Measurements from ENCODE around the gene SCFD1.
"Not testable (repeated sequence)": the region's sequence is repeated elsewhere in the genome, so short reads cannot be mapped to it uniquely, and the experiment has no call there.

SCFD1 gene

GRCh38 chr14:30678926-30679431 lies 56.9 kb downstream of the SCFD1 start:
- no peak for DNase-seq (ENCODE audit: low read depth)

- no peak for DNase-seq (ENCODE audit: low read depth)
Observed at GRCh38 chr14:30680036-30680435, 57.9 kb downstream of the SCFD1 start.

GRCh38 chr14:30680776-30681175 lies 58.7 kb downstream of the SCFD1 start:
- not testable (repeated sequence) for DNase-seq (ENCODE audit: low read depth)

- DNase-seq (ENCODE audit: low read depth): no peak
Observed at GRCh38 chr14:30681752-30682355, 59.7 kb downstream of the SCFD1 start.

- peak; percentile 5 for DNase-seq (ENCODE audit: low read depth)
Observed at GRCh38 chr14:30690487-30691355, 68.6 kb downstream of the SCFD1 start.

- no peak for DNase-seq (ENCODE audit: low read depth)
Observed at GRCh38 chr14:30691751-30692398, 69.8 kb downstream of the SCFD1 start.

GRCh38 chr14:30692669-30693068 lies 70.5 kb downstream of the SCFD1 start:
- no peak for DNase-seq (ENCODE audit: low read depth)

GRCh38 chr14:30698463-30698862 lies 76.3 kb downstream of the SCFD1 start:
- no peak for DNase-seq (ENCODE audit: low read depth)

- no peak for DNase-seq (ENCODE audit: low read depth)
Observed at GRCh38 chr14:30706704-30707103, 84.6 kb downstream of the SCFD1 start.

- DNase-seq (ENCODE audit: low read depth): no peak
Observed at GRCh38 chr14:30708157-30708556, 86.0 kb downstream of the SCFD1 start.

- DNase-seq (ENCODE audit: low read depth): no peak
Observed at GRCh38 chr14:30709201-30709600, 87.1 kb downstream of the SCFD1 start.

- DNase-seq (ENCODE audit: low read depth): no peak
Observed at GRCh38 chr14:30710876-30711275, 88.8 kb downstream of the SCFD1 start.

- no peak for DNase-seq (ENCODE audit: low read depth)
Observed at GRCh38 chr14:30719137-30719536, 97.0 kb downstream of the SCFD1 start.

- DNase-seq (ENCODE audit: low read depth): no peak
Observed at GRCh38 chr14:30725763-30726162, 103.6 kb downstream of the SCFD1 start.

GRCh38 chr14:30728471-30728870 lies 106.4 kb downstream of the SCFD1 start:
- no peak for DNase-seq (ENCODE audit: low read depth)

GRCh38 chr14:30737916-30738315 lies 115.8 kb downstream of the SCFD1 start:
- no peak for DNase-seq (ENCODE audit: low read depth)

- DNase-seq (ENCODE audit: low read depth): no peak
Observed at GRCh38 chr14:30738978-30739377, 116.9 kb downstream of the SCFD1 start.

GRCh38 chr14:30748343-30748742 lies 126.2 kb downstream of the SCFD1 start:
- no peak for DNase-seq (ENCODE audit: low read depth)

- no peak for DNase-seq (ENCODE audit: low read depth)
Observed at GRCh38 chr14:30751646-30752416, 129.7 kb downstream of the SCFD1 start.

- DNase-seq (ENCODE audit: low read depth): no peak
Observed at GRCh38 chr14:30753452-30753851, 131.3 kb downstream of the SCFD1 start.

- DNase-seq (ENCODE audit: low read depth): no peak
Observed at GRCh38 chr14:30754778-30755177, 132.7 kb downstream of the SCFD1 start.

GRCh38 chr14:30756594-30756993 lies 134.5 kb downstream of the SCFD1 start:
- DNase-seq (ENCODE audit: low read depth): no peak
